ENCODE results near the gene MC5R.

DNA sequence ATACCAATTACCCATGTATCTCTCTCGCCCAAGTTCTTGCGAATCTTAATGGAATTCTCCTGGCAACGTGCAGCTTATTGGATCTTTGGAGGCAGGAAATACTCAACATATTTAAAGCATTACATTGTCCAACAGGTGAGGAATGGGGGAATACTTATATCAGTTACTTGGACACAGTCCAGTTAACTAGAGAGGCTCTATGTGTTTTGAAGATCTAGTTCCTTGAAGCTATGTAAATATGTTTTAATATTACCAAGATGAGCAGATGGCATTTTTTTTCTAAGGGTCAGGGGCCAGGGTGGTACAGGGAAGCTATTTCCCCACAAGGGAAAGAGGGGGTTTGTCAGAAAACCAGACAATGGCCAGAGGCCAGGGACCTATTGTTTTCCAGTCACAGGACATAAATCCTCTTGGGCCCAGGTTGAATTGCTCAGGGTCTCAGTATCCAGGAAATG, 26.8 kb upstream of the MC5R start:
- TF ChIP-seq, protein P1, sequence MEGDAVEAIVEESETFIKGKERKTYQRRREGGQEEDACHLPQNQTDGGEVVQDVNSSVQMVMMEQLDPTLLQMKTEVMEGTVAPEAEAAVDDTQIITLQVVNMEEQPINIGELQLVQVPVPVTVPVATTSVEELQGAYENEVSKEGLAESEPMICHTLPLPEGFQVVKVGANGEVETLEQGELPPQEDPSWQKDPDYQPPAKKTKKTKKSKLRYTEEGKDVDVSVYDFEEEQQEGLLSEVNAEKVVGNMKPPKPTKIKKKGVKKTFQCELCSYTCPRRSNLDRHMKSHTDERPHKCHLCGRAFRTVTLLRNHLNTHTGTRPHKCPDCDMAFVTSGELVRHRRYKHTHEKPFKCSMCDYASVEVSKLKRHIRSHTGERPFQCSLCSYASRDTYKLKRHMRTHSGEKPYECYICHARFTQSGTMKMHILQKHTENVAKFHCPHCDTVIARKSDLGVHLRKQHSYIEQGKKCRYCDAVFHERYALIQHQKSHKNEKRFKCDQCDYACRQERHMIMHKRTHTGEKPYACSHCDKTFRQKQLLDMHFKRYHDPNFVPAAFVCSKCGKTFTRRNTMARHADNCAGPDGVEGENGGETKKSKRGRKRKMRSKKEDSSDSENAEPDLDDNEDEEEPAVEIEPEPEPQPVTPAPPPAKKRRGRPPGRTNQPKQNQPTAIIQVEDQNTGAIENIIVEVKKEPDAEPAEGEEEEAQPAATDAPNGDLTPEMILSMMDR (IDR thresholded peaks at IDR 0.05), result no peak
- TF ChIP-seq POLR2AphosphoS5 (IDR thresholded peaks at IDR 0.05) (no peak), EP300 (IDR thresholded peaks at IDR 0.05) (no peak)
